Measurements from ENCODE around the gene PDGFRB.

PDGFRB gene

DNA sequence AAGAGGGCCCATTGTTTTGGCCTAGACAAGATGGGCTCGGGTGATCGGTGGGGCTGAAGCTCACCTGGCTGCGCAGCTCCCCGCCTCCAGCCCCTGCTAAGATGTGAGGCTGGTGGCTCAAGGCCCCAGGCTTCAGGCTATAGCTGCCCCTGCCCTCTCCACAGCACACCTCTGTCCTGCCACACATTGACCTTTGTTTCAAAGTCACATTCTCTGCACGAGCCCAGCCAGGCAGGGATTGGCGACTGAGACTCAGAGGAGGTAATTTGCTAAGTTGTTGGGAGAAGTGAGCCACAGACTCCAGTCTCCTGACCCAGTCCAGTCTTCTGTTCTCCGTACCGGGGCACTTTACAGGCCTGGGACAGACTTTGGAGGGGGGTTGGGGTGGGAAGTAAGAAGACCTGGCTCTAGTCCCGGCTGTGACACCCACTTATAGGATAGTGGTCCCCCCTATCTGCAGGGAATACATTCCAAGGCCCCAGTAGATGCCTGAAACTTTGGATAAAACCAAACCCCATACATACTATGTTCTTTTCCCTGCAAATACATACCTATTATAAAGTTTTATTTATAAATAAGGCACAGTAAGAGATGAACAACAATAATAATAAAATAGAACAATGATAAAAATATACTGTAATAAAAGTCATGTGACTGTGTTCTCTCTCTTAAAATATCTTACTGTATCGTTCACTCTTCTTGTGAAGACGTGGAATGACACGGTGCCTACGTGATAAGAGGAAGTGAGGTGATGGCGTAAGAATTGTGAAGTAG is 13.3 kb downstream of the PDGFRB start:
- Histone ChIP-seq H3K79me2 (ENCODE audit: insufficient read depth, low read length) (no peaks in the 10 kb centered on the region), H2AFZ (ENCODE audit: low read depth, low read length, severe bottlenecking) (no peak overlapping the region)

DNA sequence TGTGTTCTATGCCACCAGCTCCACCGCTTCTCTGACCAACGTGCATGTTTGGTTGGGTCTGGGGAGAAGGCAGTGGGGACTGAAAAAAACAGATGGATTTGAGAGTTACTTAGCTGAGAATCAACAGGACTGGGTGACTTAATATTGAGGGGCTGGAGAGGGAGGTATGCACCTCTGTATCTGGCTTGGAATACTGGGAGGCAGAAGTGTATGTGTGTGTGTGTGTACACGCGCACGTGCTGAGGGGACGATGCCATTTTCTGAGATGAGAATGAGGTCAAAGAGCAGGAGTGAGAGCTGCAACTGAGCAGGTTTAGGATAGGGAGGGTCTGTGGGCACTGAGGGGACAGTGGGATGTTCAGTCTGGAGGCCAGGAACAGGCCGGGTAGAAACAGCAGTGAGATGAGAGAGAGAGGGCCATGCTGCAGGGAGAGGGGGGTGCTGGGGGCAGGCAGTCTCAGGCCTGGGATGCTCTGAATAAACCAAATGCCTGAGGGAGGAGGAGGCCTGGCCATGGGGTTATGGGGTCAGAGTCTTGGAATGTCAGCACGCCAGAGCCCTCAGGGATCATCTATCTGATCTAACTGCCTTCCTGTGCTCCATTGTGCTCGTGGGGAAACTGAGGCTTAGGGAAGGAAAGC is 14.0 kb downstream of the PDGFRB start:
- no peaks in the 10 kb centered on the region for H3K36me3 ChIP-seq (ENCODE audit: low read length)
- H3K27me3 ChIP-seq (ENCODE audit: low read length): no peaks in the 10 kb centered on the region
- TF ChIP-seq, protein P1, sequence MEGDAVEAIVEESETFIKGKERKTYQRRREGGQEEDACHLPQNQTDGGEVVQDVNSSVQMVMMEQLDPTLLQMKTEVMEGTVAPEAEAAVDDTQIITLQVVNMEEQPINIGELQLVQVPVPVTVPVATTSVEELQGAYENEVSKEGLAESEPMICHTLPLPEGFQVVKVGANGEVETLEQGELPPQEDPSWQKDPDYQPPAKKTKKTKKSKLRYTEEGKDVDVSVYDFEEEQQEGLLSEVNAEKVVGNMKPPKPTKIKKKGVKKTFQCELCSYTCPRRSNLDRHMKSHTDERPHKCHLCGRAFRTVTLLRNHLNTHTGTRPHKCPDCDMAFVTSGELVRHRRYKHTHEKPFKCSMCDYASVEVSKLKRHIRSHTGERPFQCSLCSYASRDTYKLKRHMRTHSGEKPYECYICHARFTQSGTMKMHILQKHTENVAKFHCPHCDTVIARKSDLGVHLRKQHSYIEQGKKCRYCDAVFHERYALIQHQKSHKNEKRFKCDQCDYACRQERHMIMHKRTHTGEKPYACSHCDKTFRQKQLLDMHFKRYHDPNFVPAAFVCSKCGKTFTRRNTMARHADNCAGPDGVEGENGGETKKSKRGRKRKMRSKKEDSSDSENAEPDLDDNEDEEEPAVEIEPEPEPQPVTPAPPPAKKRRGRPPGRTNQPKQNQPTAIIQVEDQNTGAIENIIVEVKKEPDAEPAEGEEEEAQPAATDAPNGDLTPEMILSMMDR (IDR thresholded peaks at IDR 0.05; ENCODE audit: insufficient read depth, low read length, poor library complexity, severe bottlenecking): no peak
- TF ChIP-seq EZH2phosphoT487 (conservative IDR thresholded peaks at IDR 0.05; ENCODE audit: low read length): no peak
- H3K4me3 ChIP-seq (ENCODE audit: insufficient read depth, low read length, poor library complexity, severe bottlenecking): no peak overlapping the region
- no peak overlapping the region for H3K9ac ChIP-seq (ENCODE audit: low read length)
- no peaks in the 10 kb centered on the region for H4K20me1 ChIP-seq (ENCODE audit: low read depth, low read length)
- H2AFZ ChIP-seq (ENCODE audit: low read depth, low read length, severe bottlenecking): no peak overlapping the region
- no peaks in the 10 kb centered on the region for H3K9me3 ChIP-seq (ENCODE audit: insufficient read depth, low read length)
- no peaks in the 10 kb centered on the region for H3F3A ChIP-seq (ENCODE audit: insufficient read depth)
- H3K9me2 ChIP-seq (replicated peaks; ENCODE audit: insufficient read depth, low read length): no peaks in the 10 kb centered on the region
- H3K27ac ChIP-seq (ENCODE audit: low read depth, low read length): no peak overlapping the region
- H3K4me2 ChIP-seq (ENCODE audit: low read depth, low read length, poor library complexity, severe bottlenecking): no peak overlapping the region
- no peaks in the 10 kb centered on the region for H3K79me2 ChIP-seq (ENCODE audit: insufficient read depth, low read length)

More for the DNA sequence above, 13.3 kb downstream of the PDGFRB start:
- Histone ChIP-seq H3F3A (ENCODE audit: insufficient read depth) (no peaks in the 10 kb centered on the region), H3K9ac (ENCODE audit: low read length) (no peak overlapping the region), H3K4me3 (ENCODE audit: insufficient read depth, low read length, poor library complexity, severe bottlenecking) (no peak overlapping the region), H3K9me3 (ENCODE audit: insufficient read depth, low read length) (no peaks in the 10 kb centered on the region), H3K9me2 (replicated peaks; ENCODE audit: insufficient read depth, low read length) (no peaks in the 10 kb centered on the region), H3K36me3 (ENCODE audit: low read length) (no peaks in the 10 kb centered on the region), H3K4me2 (ENCODE audit: low read depth, low read length, poor library complexity, severe bottlenecking) (no peak overlapping the region), H4K20me1 (ENCODE audit: low read depth, low read length) (no peaks in the 10 kb centered on the region), H3K27me3 (ENCODE audit: low read length) (no peaks in the 10 kb centered on the region), H3K27ac (ENCODE audit: low read depth, low read length) (no peak overlapping the region)
- TF ChIP-seq, protein P1 (IDR thresholded peaks at IDR 0.05; ENCODE audit: insufficient read depth, low read length, poor library complexity, severe bottlenecking): no peak

DNA sequence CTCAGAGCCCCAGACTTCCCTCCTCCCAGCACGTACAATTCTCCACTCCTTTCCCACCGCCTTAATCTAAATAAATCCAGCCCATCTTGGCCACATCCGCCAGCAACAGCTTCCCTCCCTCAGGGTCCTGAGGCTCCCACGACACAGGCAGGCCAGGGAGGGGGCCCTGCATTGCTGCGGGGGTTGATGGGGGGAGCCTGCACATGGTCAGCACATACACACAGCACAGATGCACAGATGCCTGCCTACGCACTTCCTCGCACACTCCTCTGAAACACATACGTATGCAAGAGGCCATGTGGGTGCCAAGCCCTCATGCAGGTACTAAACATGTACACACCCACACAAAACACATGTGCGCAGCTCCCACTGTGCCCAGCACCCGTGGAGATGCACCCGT is 14.8 kb downstream of the PDGFRB start:
- no peaks in the 10 kb centered on the region for H4K20me1 ChIP-seq (ENCODE audit: low read depth, low read length)
- no peaks in the 10 kb centered on the region for H3K27me3 ChIP-seq (ENCODE audit: low read length)
- no peaks in the 10 kb centered on the region for H3F3A ChIP-seq (ENCODE audit: insufficient read depth)
- no peaks in the 10 kb centered on the region for H3K9me3 ChIP-seq (ENCODE audit: insufficient read depth, low read length)
- no peak overlapping the region for H2AFZ ChIP-seq (ENCODE audit: low read depth, low read length, severe bottlenecking)
- no peaks in the 10 kb centered on the region for H3K36me3 ChIP-seq (ENCODE audit: low read length)
- no peak overlapping the region for H3K4me2 ChIP-seq (ENCODE audit: low read depth, low read length, poor library complexity, severe bottlenecking)
- H3K79me2 ChIP-seq (ENCODE audit: insufficient read depth, low read length): no peaks in the 10 kb centered on the region
- no peaks in the 10 kb centered on the region for H3K9me2 ChIP-seq (replicated peaks; ENCODE audit: insufficient read depth, low read length)
- TF ChIP-seq, protein P1 (IDR thresholded peaks at IDR 0.05; ENCODE audit: insufficient read depth, low read length, poor library complexity, severe bottlenecking): no peak
- TF ChIP-seq EZH2phosphoT487 (conservative IDR thresholded peaks at IDR 0.05; ENCODE audit: low read length): no peak
- no peak overlapping the region for H3K4me3 ChIP-seq (ENCODE audit: insufficient read depth, low read length, poor library complexity, severe bottlenecking)
- H3K27ac ChIP-seq (ENCODE audit: low read depth, low read length): no peak overlapping the region
- H3K9ac ChIP-seq (ENCODE audit: low read length): no peak overlapping the region

Measured in SU-DHL-6 (cell line).